Activated naive CD8-positive, alpha-beta T cell treated with anti-CD3 and anti-CD28 coated beads, Interleukin-2, amount 10 ng/mL, durations not matched to agents 7 days and 5 days (primary cell): ENCODE results near the gene IL17RE. TPM values are rescaled to one million over a fixed set of nuclear protein-coding genes. Genes with fewer than 3 reads are reported as not detected.
"Not testable (repeated sequence)": the region's sequence is repeated elsewhere in the genome, so short reads cannot be mapped to it uniquely, and the experiment has no call there.

Experiments
- ATAC-seq: fragments of 150-1000 bp; cut with Tn5 transposase; one replicate; pipeline ENCODE4 v1.10.0; 2021; ENCODE audit warnings: low read depth, moderate library complexity
- POLR2A ChIA-PET: fragments of 350-600 bp; sonication (Branson Sonifier 250); formaldehyde crosslinking; loops from one replicate; lab custom pipeline; 2021; ENCODE audit warnings: antibody characterized with exemption; lab: Charles Lee
- DNase-seq: peaks from one replicate; pipeline ENCODE4 v3.0.0; 2021
- H3K27ac Mint-ChIP-seq: one replicate; pipeline ENCODE4 v1.8.0; 2022; ENCODE audit warnings: mild to moderate bottlenecking, mixed read lengths
- H3K27me3 Mint-ChIP-seq: one replicate; pipeline ENCODE4 v1.8.0; 2022; ENCODE audit warnings: mild to moderate bottlenecking, moderate library complexity, mixed read lengths
- H3K36me3 Mint-ChIP-seq: one replicate; pipeline ENCODE4 v1.8.0; 2021; ENCODE audit warnings: mild to moderate bottlenecking, mixed read lengths
- H3K4me1 Mint-ChIP-seq: one replicate; pipeline ENCODE4 v1.8.0; 2021; ENCODE audit warnings: mixed read lengths
- H3K4me3 Mint-ChIP-seq: one replicate; pipeline ENCODE4 v1.8.0; 2022; ENCODE audit warnings: mild to moderate bottlenecking, moderate library complexity, mixed read lengths
- H3K9me3 Mint-ChIP-seq: one replicate; pipeline ENCODE4 v1.8.0; 2021; ENCODE audit warnings: mixed read lengths
- total RNA-seq, 2 experiments: library from RNA; stranded (reverse); gene quantifications; one replicate each; pipeline ENCODE4 v1.2.3, GENCODE V29; 2021

Gene IL17RE
- total RNA-seq, 2 experiments from 2014 or later: 0.94 to 1.1 TPM

- H3K9me3 Mint-ChIP-seq: no peaks in the 10 kb centered on the region
- H3K27me3 Mint-ChIP-seq: no peaks in the 10 kb centered on the region
- H3K4me1 Mint-ChIP-seq: peaks cover 23% of the 10 kb centered on the region
- ATAC-seq (no peak), DNase-seq (no peak)
- H3K36me3 Mint-ChIP-seq: peaks cover 14% of the 10 kb centered on the region
- POLR2A ChIA-PET: interaction anchor here (0.9 kb wide), 1 partner anchor 134 kb away, joined by 3 read pairs; no protein-coding TSS in a partner anchor
- no peak overlapping the region for H3K4me3 Mint-ChIP-seq
- H3K27ac Mint-ChIP-seq: no peak overlapping the region
Measured at GRCh38 chr3:9888540-9888939, 14.1 kb upstream of the IL17RE start.

DNA sequence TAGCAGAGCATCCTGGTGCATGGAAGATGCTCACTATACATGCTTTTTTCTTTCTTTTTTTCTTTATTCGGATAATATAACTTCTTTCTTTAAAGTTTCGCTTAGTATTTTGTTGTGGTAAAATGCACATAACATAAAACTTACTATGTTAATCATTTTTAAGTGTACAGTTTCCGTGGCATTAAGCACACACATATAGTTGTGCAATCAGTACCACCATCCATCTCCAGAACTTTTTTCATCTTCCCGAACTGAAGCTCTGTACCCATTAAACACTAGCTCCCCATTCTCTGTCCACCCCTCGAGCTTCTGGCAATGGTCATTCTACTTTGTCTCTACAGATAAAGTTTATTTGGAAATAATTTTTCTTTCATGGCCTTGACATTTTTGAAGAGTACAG lies 13.2 kb upstream of the IL17RE start:
- Mint-ChIP-seq H3K4me1 (peaks cover 29% of the 10 kb centered on the region), H3K27me3 (no peaks in the 10 kb centered on the region), H3K4me3 (no peak overlapping the region), H3K27ac (no peak overlapping the region), H3K9me3 (no peaks in the 10 kb centered on the region), H3K36me3 (peaks cover 22% of the 10 kb centered on the region)
- POLR2A ChIA-PET: interaction anchor here (0.9 to 3.3 kb wide), 3 partner anchors 13 to 135 kb away, joined by 3 to 32 read pairs (median 5); partner anchors contain the start of gene IL17RE
- ATAC-seq: no peak
- no peak for DNase-seq

DNA sequence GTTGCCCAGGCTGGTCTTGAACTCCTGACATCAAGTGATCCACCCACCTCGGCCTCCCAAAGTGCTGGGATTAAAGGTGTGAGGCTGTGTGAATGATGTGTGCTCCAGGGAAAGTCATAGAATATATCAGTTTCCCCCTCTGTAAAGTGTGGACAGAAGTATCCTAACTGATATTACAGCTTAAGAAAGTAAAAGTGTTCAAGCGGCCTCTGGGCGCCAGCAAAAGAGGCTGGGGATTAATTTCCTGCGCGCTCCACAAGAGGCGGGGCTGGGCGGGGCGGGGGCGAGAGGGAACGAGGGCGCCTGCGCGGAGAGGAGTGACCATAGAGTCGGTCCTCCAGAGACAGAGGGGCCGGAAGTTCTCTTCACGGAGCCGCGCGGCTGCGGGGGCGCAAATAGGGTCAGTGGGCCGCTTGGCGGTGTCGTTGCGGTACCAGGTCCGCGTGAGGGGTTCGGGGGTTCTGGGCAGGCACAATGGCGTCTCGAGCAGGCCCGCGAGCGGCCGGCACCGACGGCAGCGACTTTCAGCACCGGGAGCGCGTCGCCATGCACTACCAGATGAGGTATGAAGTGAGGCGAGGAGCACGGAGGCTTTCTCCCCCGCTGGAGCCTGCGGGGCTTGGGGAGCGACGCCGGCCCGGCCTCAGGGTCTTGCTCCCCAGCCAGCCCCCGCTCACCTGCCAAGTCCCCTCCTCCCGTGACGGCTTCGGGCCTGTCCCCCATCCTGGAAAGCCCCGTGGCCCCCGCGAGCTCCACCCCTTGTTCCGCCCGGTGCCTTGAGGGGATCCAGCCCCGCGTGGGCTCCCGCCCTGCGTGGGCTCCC lies 12.2 kb upstream of the IL17RE start, which contains the start of gene JAGN1:
JAGN1 (plus strand) TSS at position 362 of the 823 bp plus-strand sequence; CDS start at position 475, 113 bp downstream.
- peak; percentile 90 for DNase-seq
- Mint-ChIP-seq H3K27me3 (no peaks in the 10 kb centered on the region), H3K4me1 (peaks cover 35% of the 10 kb centered on the region), H3K36me3 (peaks cover 28% of the 10 kb centered on the region), H3K4me3 (peak within 1 kb of the TSS; percentile 97), H3K27ac (peak within 1 kb of the TSS; percentile 99), H3K9me3 (no peaks in the 10 kb centered on the region)
- ATAC-seq: peak; percentile 86
- POLR2A ChIA-PET: interaction anchor here (0.6 to 3.6 kb wide), 17 partner anchors 10 to 908 kb away, joined by 3 to 32 read pairs (median 4); partner anchors contain the start of genes ARPC4, CIDEC, CRELD1 and IL17RE

GRCh38 chr3:9891072-9891622 lies 11.5 kb upstream of the IL17RE start:
- no peaks in the 10 kb centered on the region for H3K9me3 Mint-ChIP-seq
- peaks cover 35% of the 10 kb centered on the region for H3K4me1 Mint-ChIP-seq
- H3K27ac Mint-ChIP-seq: peak overlapping the region; percentile 99
- peaks cover 31% of the 10 kb centered on the region for H3K36me3 Mint-ChIP-seq
- no peaks in the 10 kb centered on the region for H3K27me3 Mint-ChIP-seq
- no peak for DNase-seq
- ATAC-seq: no peak
- POLR2A ChIA-PET: interaction anchor here (0.7 to 3.6 kb wide), 13 partner anchors 11 to 429 kb away, joined by 3 to 32 read pairs (median 4); partner anchors contain the start of genes CRELD1, IL17RE, RPUSD3 and SEC13
- peak overlapping the region; percentile 97 for H3K4me3 Mint-ChIP-seq

GRCh38 chr3:9893739-9894138 lies 8.9 kb upstream of the IL17RE start:
- Mint-ChIP-seq H3K9me3 (no peaks in the 10 kb centered on the region), H3K36me3 (peaks cover 31% of the 10 kb centered on the region), H3K4me3 (no peak overlapping the region), H3K4me1 (peaks cover 42% of the 10 kb centered on the region), H3K27me3 (no peaks in the 10 kb centered on the region), H3K27ac (no peak overlapping the region)
- POLR2A ChIA-PET: interaction anchor here (0.6 to 0.7 kb wide), 2 partner anchors 49 to 348 kb away, joined by 4 to 9 read pairs; no protein-coding TSS in a partner anchor
- DNase-seq: no peak
- no peak for ATAC-seq

DNA sequence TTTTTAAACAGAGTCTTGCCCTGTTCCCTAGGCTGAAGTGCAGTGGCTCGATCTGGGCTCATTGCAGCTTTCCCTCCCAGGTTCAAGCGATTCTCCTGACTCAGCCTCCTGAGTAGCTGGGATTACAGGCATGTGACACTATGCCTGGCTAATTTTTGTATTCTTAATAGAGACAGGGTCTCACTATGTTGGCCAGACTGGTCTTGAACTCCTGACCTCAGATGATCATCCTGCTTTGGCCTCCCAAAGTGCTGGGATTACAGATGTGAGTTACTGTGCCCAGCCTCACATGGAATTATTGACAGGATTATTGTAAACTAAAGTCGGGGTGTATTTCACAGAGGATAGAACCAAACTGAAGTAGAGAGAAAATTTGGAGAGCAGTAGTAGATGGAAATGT lies 6.9 kb upstream of the IL17RE start:
- Mint-ChIP-seq H3K36me3 (peaks cover 31% of the 10 kb centered on the region), H3K4me1 (peaks cover 38% of the 10 kb centered on the region)
- H3K9me3 Mint-ChIP-seq, H3K27ac Mint-ChIP-seq, H3K4me3 Mint-ChIP-seq, DNase-seq, ATAC-seq, H3K27me3 Mint-ChIP-seq, POLR2A ChIA-PET: not testable (repeated sequence)

GRCh38 chr3:9896755-9897407 lies 5.8 kb upstream of the IL17RE start:
- peaks cover 39% of the 10 kb centered on the region for H3K4me1 Mint-ChIP-seq
- H3K9me3 Mint-ChIP-seq, H3K4me3 Mint-ChIP-seq, DNase-seq, ATAC-seq, POLR2A ChIA-PET, H3K27ac Mint-ChIP-seq, H3K27me3 Mint-ChIP-seq: not testable (repeated sequence)
- peaks cover 29% of the 10 kb centered on the region for H3K36me3 Mint-ChIP-seq

- POLR2A ChIA-PET: no interaction called here
- Mint-ChIP-seq H3K27me3 (no peaks in the 10 kb centered on the region), H3K9me3 (no peaks in the 10 kb centered on the region), H3K36me3 (peaks cover 23% of the 10 kb centered on the region), H3K4me1 (peaks cover 40% of the 10 kb centered on the region), H3K27ac (no peak overlapping the region), H3K4me3 (no peak overlapping the region)
- ATAC-seq (no peak), DNase-seq (no peak)
Measured at GRCh38 chr3:9897408-9898372, 5.0 kb upstream of the IL17RE start.

- Mint-ChIP-seq H3K27me3 (no peaks in the 10 kb centered on the region), H3K36me3 (peaks cover 16% of the 10 kb centered on the region), H3K27ac (no peak overlapping the region), H3K4me1 (peaks cover 42% of the 10 kb centered on the region), H3K9me3 (no peaks in the 10 kb centered on the region), H3K4me3 (no peak overlapping the region)
- DNase-seq: no peak
- POLR2A ChIA-PET: no interaction called here
- no peak for ATAC-seq
Measured at GRCh38 chr3:9898467-9899241, 4.0 kb upstream of the IL17RE start.

- DNase-seq: no peak
- H3K4me3 Mint-ChIP-seq: no peak overlapping the region
- POLR2A ChIA-PET: no interaction called here
- H3K27ac Mint-ChIP-seq: no peak overlapping the region
- no peak for ATAC-seq
- peaks cover 40% of the 10 kb centered on the region for H3K4me1 Mint-ChIP-seq
- no peaks in the 10 kb centered on the region for H3K27me3 Mint-ChIP-seq
- peaks cover 9% of the 10 kb centered on the region for H3K36me3 Mint-ChIP-seq
- H3K9me3 Mint-ChIP-seq: no peaks in the 10 kb centered on the region
Measured at GRCh38 chr3:9899289-9899791, 3.3 kb upstream of the IL17RE start.

DNA sequence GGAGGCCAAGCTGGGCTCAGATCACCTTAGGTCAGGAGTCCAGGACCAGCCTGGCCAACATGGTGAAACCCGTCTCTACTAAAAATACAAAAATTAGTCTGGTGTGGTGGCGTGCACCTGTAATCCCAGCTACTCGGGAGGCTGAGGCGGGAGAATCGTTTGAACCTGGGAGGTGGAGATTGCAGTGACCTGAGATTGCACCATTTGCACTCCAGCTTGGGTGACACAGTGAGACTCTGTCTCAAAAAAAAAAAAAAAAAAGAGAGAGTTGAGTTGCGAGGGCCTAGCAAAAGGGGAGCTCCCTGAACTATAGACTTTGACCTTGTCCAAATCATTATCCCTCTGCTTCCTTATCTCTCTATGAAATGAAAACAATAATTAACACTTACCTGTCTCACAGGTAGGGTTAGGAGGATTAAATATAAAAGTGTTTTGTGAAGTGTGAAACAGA lies 1.7 kb upstream of the IL17RE start:
- H3K9me3 Mint-ChIP-seq, DNase-seq, ATAC-seq, H3K36me3 Mint-ChIP-seq, H3K27me3 Mint-ChIP-seq, H3K4me3 Mint-ChIP-seq: not testable (repeated sequence)
- POLR2A ChIA-PET: interaction anchor here (1.8 to 2.7 kb wide), 2 partner anchors 10 to 32 kb away, joined by 5 to 32 read pairs; partner anchors contain the start of genes CRELD1 and JAGN1
- Mint-ChIP-seq H3K4me1 (peaks cover 34% of the 10 kb centered on the region), H3K27ac (peak overlapping the region; percentile 5)
